Measurements from ENCODE around the gene TEDC1. TPM values are rescaled to one million over a fixed set of nuclear protein-coding genes. Genes with fewer than 3 reads are reported as not detected.

The TEDC1 gene
- total RNA-seq, 1 donor, result 7.3 TPM

GRCh38 chr14:105474483-105475268, 16.4 kb upstream of the TEDC1 start, which contains the start of gene CRIP2:
Gene CRIP2 (plus strand): TSS chr14:105474821. CDS start chr14:105474863, 42 bp downstream.
- DNase-seq (ENCODE audit: low read depth), result peak; percentile 26
- no peak for TF ChIP-seq CTCF (IDR thresholded peaks at IDR 0.05; ENCODE audit: insufficient read depth, low read depth, low read length)

GRCh38 chr14:105475269-105476096, 15.6 kb upstream of the TEDC1 start:
- DNase-seq (ENCODE audit: low read depth), result no peak
- no peak for TF ChIP-seq CTCF (IDR thresholded peaks at IDR 0.05; ENCODE audit: insufficient read depth, low read depth, low read length)

More at GRCh38 chr14:105474483-105475268, 16.4 kb upstream of the TEDC1 start, which contains the start of gene CRIP2:
- peak within 1 kb of the TSS; percentile 63 for H3K4me3 ChIP-seq (ENCODE audit: low read depth, low read length)

GRCh38 chr14:105476097-105476830, 14.8 kb upstream of the TEDC1 start:
- DNase-seq (ENCODE audit: low read depth), result no peak
- H3K4me3 ChIP-seq (ENCODE audit: low read depth, low read length), result peak overlapping the region; percentile 63
- TF ChIP-seq CTCF (IDR thresholded peaks at IDR 0.05; ENCODE audit: insufficient read depth, low read depth, low read length), result no peak

More at GRCh38 chr14:105475269-105476096, 15.6 kb upstream of the TEDC1 start:
- peak overlapping the region; percentile 63 for H3K4me3 ChIP-seq (ENCODE audit: low read depth, low read length)

- no peak for DNase-seq (ENCODE audit: low read depth)
- no peak for TF ChIP-seq CTCF (IDR thresholded peaks at IDR 0.05; ENCODE audit: insufficient read depth, low read depth, low read length)
- H3K4me3 ChIP-seq (ENCODE audit: low read depth, low read length), result no peak overlapping the region
Measured at GRCh38 chr14:105476831-105477659, 14.0 kb upstream of the TEDC1 start.

GRCh38 chr14:105477660-105478397, 13.2 kb upstream of the TEDC1 start:
- TF ChIP-seq CTCF (IDR thresholded peaks at IDR 0.05; ENCODE audit: insufficient read depth, low read depth, low read length), result no peak
- H3K4me3 ChIP-seq (ENCODE audit: low read depth, low read length), result no peak overlapping the region
- no peak for DNase-seq (ENCODE audit: low read depth)

Measured in fibroblast of villous mesenchyme (primary cell).